Activated naive CD4-positive, alpha-beta T cell treated with anti-CD3 and anti-CD28 coated beads, Interleukin-2, amount 10 ng/mL, durations not matched to agents 7 days and 5 days (primary cell): ENCODE data around the gene FBXL15.

Experiments
- CTCF ChIA-PET: fragments of 350-600 bp; sonication (Branson Sonifier 250); formaldehyde crosslinking; loops from one replicate; lab custom pipeline; 2021; ENCODE audit warnings: antibody characterized with exemption; lab: Charles Lee
- DNase-seq: peaks from one replicate; pipeline ENCODE4 v3.0.0-alpha.2; 2020
- H3K27ac Mint-ChIP-seq: one replicate; pipeline ENCODE4 v1.8.0; 2021; ENCODE audit warnings: mild to moderate bottlenecking, moderate library complexity, mixed read lengths
- H3K27me3 Mint-ChIP-seq: one replicate; pipeline ENCODE4 v1.8.0; 2021; ENCODE audit warnings: mild to moderate bottlenecking, mixed read lengths
- H3K36me3 Mint-ChIP-seq: one replicate; pipeline ENCODE4 v1.8.0; 2021; ENCODE audit warnings: mixed read lengths
- H3K4me1 Mint-ChIP-seq: one replicate; pipeline ENCODE4 v1.8.0; 2021; ENCODE audit warnings: mixed read lengths
- H3K4me3 Mint-ChIP-seq: one replicate; pipeline ENCODE4 v1.8.0; 2021; ENCODE audit warnings: mild to moderate bottlenecking, moderate library complexity, mixed read lengths
- H3K9me3 Mint-ChIP-seq: one replicate; pipeline ENCODE4 v1.8.0; 2021; ENCODE audit warnings: mixed read lengths

Gene FBXL15

DNA sequence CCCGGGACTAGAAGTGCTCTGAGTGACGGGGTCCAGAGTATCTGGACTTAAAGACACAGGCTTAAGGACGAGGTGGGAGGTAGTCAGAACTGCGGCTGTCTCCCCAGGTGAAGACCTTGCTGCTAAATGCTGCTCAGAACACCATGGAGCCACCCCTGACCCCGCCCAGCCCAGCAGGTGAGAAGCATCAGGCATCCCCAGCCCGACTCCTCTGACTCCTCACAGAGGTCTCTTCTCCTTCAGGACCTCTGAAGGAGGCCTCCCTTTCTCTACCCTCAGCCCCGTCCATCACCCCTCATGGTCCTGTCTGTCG is 19.3 kb upstream of the FBXL15 start:
- Mint-ChIP-seq H3K27me3 (no peaks in the 10 kb centered on the region), H3K27ac (no peak overlapping the region), H3K9me3 (no peaks in the 10 kb centered on the region), H3K36me3 (peaks cover 43% of the 10 kb centered on the region), H3K4me3 (no peak overlapping the region), H3K4me1 (peaks cover 36% of the 10 kb centered on the region)
- CTCF ChIA-PET = interaction anchor here (1.4 to 13.7 kb wide), 4 partner anchors 12 to 171 kb away, joined by 3 to 174 read pairs (median 14); partner anchors contain the start of gene ELOVL3
- no peak for DNase-seq

DNA sequence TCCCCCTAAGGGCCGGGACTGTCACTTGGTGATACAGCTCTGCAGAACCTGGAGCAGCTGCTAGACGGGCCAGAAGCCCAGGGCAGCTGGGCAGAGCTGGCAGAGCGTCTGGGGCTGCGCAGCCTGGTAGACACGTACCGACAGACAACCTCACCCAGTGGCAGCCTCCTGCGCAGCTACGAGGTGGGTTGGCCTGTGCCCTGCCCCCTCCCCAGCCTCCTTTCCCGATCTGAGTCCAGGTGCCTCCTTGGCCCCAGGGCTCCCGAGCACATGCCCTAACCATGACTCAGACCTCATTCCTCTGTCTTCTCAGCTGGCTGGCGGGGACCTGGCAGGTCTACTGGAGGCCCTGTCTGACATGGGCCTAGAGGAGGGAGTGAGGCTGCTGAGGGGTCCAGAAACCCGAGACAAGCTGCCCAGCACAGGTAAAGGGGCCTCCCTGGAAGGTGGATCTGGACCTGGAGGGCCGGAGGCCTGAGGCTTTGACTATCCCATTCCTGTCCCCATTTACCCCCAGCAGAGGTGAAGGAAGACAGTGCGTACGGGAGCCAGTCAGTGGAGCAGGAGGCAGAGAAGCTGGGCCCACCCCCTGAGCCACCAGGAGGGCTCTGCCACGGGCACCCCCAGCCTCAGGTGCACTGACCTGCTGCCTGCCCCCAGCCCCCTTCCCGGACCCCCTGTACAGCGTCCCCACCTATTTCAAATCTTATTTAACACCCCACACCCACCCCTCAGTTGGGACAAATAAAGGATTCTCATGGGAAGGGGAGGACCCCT is 18.7 kb upstream of the FBXL15 start:
- no peak overlapping the region for H3K27ac Mint-ChIP-seq
- no peak for DNase-seq
- peaks cover 3% of the 10 kb centered on the region for H3K27me3 Mint-ChIP-seq
- H3K4me3 Mint-ChIP-seq = no peak overlapping the region
- no peaks in the 10 kb centered on the region for H3K9me3 Mint-ChIP-seq
- H3K4me1 Mint-ChIP-seq = peaks cover 30% of the 10 kb centered on the region
- peaks cover 37% of the 10 kb centered on the region for H3K36me3 Mint-ChIP-seq
- CTCF ChIA-PET = interaction anchor here (1.4 to 13.7 kb wide), 3 partner anchors 12 to 172 kb away, joined by 3 to 174 read pairs (median 4); partner anchors contain the start of gene ELOVL3

DNA sequence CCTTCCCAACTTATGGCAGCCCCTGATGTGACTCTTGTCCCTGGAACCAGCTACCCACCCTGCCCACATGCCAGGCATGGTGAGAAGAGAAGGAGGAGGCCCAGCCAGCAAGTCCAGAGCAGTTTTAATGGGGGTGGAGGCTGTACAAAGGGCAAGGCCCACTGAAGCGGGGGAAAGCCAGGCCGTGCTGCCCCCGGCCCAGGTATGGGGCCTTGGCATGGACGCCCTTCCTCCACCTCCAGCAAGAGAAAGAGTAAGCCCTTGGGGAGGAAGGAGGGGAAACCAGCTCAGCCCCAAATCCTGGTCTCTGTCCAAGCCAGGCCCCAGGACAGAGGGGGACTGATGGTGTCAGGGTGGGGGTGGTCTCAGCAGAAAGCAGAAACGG is 18.1 kb upstream of the FBXL15 start:
- Mint-ChIP-seq H3K4me3 (no peak overlapping the region), H3K36me3 (peaks cover 33% of the 10 kb centered on the region), H3K27ac (no peak overlapping the region), H3K4me1 (peaks cover 25% of the 10 kb centered on the region), H3K9me3 (no peaks in the 10 kb centered on the region), H3K27me3 (peaks cover 5% of the 10 kb centered on the region)
- DNase-seq = no peak
- CTCF ChIA-PET = interaction anchor here (1.2 to 13.7 kb wide), 3 partner anchors 19 to 173 kb away, joined by 3 to 174 read pairs (median 5); partner anchors contain the start of gene ELOVL3

DNA sequence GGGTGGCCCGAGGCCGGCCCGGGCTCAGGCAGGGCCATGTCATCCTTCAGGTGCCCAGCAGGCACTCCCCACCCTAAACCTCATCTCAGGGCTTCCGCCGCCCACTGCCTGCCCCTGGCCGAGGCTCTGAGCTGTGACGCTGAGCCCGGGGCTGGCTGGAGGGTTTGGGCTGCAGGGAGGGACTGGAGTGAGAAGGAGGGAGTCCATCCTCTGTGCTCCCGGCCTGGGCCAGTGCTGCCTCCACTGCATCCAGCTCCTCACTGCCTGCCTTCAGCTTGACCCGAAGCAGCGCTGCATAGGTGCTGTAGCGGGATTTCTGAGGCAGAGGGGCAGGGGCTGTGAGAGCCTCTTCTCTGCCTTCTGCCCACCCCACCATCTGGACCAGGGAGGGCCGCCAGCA is 17.5 kb upstream of the FBXL15 start:
- peaks cover 29% of the 10 kb centered on the region for H3K36me3 Mint-ChIP-seq
- no peak for DNase-seq
- H3K27me3 Mint-ChIP-seq = peaks cover 11% of the 10 kb centered on the region
- no peak overlapping the region for H3K4me3 Mint-ChIP-seq
- H3K27ac Mint-ChIP-seq = no peak overlapping the region
- peaks cover 21% of the 10 kb centered on the region for H3K4me1 Mint-ChIP-seq
- H3K9me3 Mint-ChIP-seq = no peaks in the 10 kb centered on the region
- CTCF ChIA-PET = interaction anchor here (0.9 to 13.7 kb wide), 6 partner anchors 10 to 234 kb away, joined by 4 to 174 read pairs (median 4); partner anchors contain the start of gene ELOVL3

DNA sequence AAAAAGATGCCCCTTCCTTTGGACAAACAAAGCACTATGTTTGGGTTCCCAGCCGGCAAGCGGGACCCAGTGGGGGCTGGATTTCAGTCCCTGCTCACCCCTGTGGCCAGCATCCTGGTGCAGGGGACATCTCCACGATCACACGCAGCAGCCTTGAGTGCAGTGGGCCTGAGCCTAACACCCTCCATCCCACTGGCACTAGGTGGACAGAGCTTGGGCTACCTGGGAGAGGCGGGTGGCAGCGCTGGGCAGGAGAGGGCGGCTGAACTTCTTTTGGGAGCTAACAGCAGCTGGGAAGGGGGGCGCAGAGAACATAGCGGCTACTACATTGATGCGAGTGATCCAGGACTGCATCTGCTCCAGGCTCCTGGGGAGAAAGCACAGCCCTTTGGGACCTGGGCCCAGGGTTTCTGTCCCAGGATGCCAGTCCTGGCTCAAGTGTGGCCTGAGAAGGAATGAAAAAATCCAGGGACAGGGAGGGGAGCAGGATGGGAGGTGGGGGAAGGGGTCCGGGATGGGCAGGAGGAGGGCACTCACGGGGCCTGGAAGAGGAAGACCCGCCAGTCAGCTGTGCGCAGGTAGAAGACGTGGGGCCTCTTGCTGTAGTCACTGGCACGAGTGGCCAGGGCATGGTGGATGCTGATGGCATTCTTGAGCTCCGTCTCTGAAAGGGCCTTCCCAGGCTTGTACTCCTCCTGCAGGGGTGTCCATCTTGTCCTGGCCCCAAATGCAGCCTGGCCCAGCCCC is 16.1 kb upstream of the FBXL15 start:
- peaks cover 20% of the 10 kb centered on the region for H3K36me3 Mint-ChIP-seq
- H3K9me3 Mint-ChIP-seq = no peaks in the 10 kb centered on the region
- peaks cover 16% of the 10 kb centered on the region for H3K4me1 Mint-ChIP-seq
- no peak overlapping the region for H3K4me3 Mint-ChIP-seq
- DNase-seq = no peak
- CTCF ChIA-PET = interaction anchor here (1.0 to 13.7 kb wide), 7 partner anchors 11 to 175 kb away, joined by 3 to 174 read pairs (median 4); partner anchors contain the start of gene ELOVL3
- H3K27ac Mint-ChIP-seq = no peak overlapping the region
- peaks cover 23% of the 10 kb centered on the region for H3K27me3 Mint-ChIP-seq

DNA sequence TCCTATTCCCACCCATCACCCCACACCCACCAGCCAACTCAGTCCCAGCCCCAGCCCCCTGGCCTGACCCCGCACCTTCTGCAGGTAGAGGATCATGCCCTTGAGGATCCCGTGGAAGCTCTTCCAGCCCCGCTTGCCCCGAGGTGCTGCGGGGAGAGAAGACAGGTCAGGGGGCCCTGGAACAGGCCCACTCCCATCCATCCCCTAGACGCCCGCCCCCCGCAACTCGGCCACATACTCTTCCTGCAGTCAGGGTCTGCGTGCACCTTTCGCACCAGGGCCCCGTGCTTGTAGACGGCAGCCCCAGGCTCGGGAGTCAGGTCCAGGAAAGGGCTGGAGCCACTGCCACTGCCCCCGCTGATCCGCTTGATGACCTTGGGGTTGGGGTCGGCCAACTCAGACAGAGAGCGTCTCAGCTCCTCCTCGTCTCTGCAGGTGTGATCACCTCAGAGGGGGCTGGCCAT is 15.5 kb upstream of the FBXL15 start:
- Mint-ChIP-seq H3K36me3 (peaks cover 16% of the 10 kb centered on the region), H3K9me3 (no peaks in the 10 kb centered on the region), H3K27ac (no peak overlapping the region), H3K4me3 (no peak overlapping the region), H3K27me3 (peaks cover 29% of the 10 kb centered on the region), H3K4me1 (peaks cover 18% of the 10 kb centered on the region)
- DNase-seq = no peak
- CTCF ChIA-PET = interaction anchor here (1.0 to 13.7 kb wide), 4 partner anchors 11 to 175 kb away, joined by 3 to 174 read pairs (median 4); partner anchors contain the start of gene ELOVL3

DNA sequence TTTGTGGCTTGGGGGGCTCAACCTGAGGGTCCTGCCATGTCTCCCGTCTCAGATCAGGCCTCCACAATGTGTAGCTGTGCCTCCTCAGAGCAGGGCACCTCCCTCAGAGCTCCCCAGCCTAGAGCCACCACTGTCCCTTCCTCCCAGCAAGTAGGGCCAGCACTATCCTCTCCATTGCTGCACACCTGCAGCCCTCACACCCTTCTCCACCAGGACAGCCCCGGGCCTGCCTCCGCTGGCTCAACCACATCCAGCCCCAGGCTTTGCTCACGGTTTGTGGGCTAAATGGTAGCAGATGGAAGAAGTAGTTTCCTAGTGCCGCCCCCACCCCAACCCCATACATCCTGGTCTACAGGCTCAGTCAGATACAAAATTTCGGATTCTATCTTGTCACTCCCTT is 15.0 kb upstream of the FBXL15 start:
- H3K4me1 Mint-ChIP-seq = peaks cover 19% of the 10 kb centered on the region
- H3K27ac Mint-ChIP-seq = no peak overlapping the region
- H3K27me3 Mint-ChIP-seq = peaks cover 34% of the 10 kb centered on the region

DNA sequence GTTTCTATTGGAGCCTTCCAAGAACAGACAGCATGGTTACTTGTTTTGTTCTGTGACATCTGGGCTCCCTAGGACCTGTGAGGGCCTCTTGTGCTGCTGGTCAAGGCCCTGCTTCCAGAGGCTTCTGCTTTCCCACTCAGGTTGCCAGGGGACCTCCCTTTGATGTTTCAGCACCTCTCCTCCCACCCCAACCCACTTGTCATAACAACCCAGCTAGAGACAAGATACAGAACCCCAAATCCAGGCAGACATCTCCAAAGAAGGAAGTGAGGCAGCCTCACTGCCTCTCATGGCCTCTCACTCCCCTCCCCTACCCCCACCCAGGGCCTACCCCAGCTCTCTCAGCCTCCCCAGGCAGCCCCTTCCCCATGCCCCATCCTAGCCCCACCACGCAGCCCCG is 13.8 kb upstream of the FBXL15 start:
- CTCF ChIA-PET = interaction anchor here (1.3 kb wide), 1 partner anchor 175 kb away, joined by 4 read pairs; no protein-coding TSS in a partner anchor
- Mint-ChIP-seq H3K4me1 (peaks cover 30% of the 10 kb centered on the region), H3K27ac (no peak overlapping the region), H3K36me3 (peaks cover 10% of the 10 kb centered on the region), H3K9me3 (no peaks in the 10 kb centered on the region), H3K27me3 (peaks cover 46% of the 10 kb centered on the region), H3K4me3 (no peak overlapping the region)
- no peak for DNase-seq

More for the DNA sequence above, 15.0 kb upstream of the FBXL15 start:
- no peak for DNase-seq
- CTCF ChIA-PET = interaction anchor here (1.1 to 13.7 kb wide), 3 partner anchors 12 to 176 kb away, joined by 3 to 174 read pairs (median 4); partner anchors contain the start of gene ELOVL3
- Mint-ChIP-seq H3K4me3 (no peak overlapping the region), H3K9me3 (no peaks in the 10 kb centered on the region), H3K36me3 (peaks cover 11% of the 10 kb centered on the region)

DNA sequence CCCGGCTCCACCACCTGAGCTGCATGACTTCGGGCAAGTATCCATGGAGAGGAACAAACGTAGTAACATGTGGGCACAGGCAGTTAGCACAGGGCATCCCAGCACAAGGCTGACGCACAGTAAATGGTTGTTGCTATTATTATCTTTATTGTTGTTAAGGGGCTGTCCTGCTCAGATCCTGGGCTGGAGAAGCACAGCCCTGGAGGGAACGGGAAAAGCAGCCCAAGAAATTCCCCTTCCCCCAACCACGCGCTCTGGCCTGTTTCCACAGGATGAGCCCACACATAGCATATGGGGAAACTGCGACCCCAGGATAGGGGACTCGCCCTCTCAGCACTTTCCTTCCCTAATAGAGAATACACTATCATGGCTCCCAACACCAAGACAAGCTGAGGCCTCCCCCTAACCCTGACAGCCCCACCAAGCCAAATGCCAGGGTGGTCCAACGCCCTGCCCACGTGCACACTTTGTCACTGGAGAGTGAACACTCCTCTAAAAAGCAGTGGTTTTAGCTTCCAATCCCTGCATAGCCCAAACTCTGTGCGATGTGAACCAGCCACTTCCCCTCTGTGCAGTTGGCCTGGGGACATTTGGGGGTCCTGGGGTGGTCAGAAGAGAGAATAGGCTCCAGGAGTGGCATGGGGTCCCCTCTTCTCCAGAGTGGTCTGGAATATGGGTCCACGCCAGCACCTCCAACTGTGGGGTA is 13.1 kb upstream of the FBXL15 start:
- peaks cover 53% of the 10 kb centered on the region for H3K27me3 Mint-ChIP-seq
- DNase-seq = no peak
- CTCF ChIA-PET = interaction anchor here (1.0 to 1.3 kb wide), 2 partner anchors 8 to 175 kb away, joined by 4 to 5 read pairs; no protein-coding TSS in a partner anchor
- H3K27ac Mint-ChIP-seq = no peak overlapping the region
- H3K4me1 Mint-ChIP-seq = peaks cover 32% of the 10 kb centered on the region
- peaks cover 4% of the 10 kb centered on the region for H3K36me3 Mint-ChIP-seq
- no peaks in the 10 kb centered on the region for H3K9me3 Mint-ChIP-seq
- peak overlapping the region; percentile 57 for H3K4me3 Mint-ChIP-seq

DNA sequence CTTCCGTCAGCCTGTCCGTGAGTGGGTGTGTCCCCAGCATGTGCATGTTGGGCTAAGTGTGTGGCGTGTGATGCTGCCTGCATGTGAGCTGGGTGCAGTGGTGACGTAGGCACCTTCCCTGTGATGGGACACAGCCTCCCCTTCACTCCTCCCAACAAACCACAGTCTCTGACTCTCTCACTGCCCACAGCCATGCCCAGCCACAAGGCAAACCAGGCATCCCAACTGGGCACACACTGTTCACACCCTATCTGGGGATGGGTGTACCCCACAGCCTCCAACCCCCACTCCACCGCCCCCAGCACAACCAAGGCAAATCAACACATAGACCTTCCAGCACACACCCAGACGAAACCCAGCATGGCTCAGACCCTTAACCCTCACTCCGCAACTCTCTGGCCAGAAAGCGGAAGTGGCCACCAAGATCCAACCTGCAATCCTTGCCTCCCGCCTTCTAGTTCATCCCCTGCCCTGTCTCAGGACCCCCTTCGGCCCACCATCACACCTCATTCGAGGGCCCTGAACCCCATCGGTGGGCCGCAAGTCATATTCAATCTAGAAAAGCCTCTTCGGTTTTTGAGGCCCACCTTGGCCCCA is 12.4 kb upstream of the FBXL15 start:
- peaks cover 4% of the 10 kb centered on the region for H3K36me3 Mint-ChIP-seq
- peaks cover 39% of the 10 kb centered on the region for H3K4me1 Mint-ChIP-seq
- no peaks in the 10 kb centered on the region for H3K9me3 Mint-ChIP-seq
- CTCF ChIA-PET = interaction anchor here (1.0 kb wide), 1 partner anchor 9 kb away, joined by 5 read pairs; no protein-coding TSS in a partner anchor
- no peak overlapping the region for H3K27ac Mint-ChIP-seq
- DNase-seq = no peak
- H3K27me3 Mint-ChIP-seq = peaks cover 60% of the 10 kb centered on the region
- peak overlapping the region; percentile 57 for H3K4me3 Mint-ChIP-seq

DNA sequence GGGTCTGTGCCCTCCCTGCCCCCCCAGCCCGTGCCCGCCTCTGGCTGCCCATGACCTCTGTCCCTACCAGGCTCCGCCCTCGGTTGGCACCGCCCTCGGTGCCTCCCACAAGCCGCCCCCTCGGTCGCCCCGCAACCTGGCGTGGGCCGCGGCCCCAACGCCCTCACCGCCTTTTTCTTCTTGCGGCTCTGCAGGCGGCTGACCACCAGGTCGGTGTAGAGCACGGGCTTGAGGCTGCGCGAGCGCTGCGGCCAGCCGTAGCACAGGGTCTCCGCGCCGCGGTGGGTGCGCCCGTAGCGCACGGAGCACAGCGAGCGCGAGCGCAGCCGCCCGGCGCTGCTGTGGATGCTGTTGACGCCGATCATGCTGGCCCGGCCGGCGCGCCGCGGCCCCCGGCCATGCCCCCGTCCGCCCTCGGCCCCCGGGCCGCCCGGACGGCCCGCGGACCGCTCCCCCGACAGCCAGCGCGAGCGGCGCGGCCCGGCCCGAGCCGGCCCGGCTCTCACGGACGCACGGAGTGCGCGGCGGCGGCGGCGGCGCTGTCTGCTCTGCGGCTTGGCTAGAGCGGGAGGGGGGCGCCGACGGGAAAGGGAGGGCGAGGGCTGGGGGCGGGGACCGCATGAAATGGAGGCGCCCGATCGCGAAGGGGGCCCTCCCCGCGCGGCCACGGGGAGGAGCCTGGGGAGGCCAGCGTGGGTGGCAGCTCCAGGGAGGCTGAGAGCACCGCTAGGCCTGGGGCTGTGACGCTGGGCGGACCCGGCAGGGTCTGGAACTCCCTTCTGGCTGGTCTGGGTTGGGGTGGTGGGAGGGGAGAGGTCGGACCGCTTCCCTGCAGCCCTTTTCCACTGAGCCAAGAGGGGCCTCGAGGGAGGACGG is 11.7 kb upstream of the FBXL15 start:
- peak; percentile 70 for DNase-seq
- H3K27me3 Mint-ChIP-seq = peaks cover 67% of the 10 kb centered on the region
- no peaks in the 10 kb centered on the region for H3K36me3 Mint-ChIP-seq
- H3K4me1 Mint-ChIP-seq = peaks cover 38% of the 10 kb centered on the region
- no peaks in the 10 kb centered on the region for H3K9me3 Mint-ChIP-seq
- H3K4me3 Mint-ChIP-seq = peak overlapping the region; percentile 57
- H3K27ac Mint-ChIP-seq = no peak overlapping the region
- CTCF ChIA-PET = interaction anchor here (1.0 to 1.7 kb wide), 7 partner anchors 9 to 71 kb away, joined by 3 to 14 read pairs (median 5); partner anchors contain the start of gene FBXL15

DNA sequence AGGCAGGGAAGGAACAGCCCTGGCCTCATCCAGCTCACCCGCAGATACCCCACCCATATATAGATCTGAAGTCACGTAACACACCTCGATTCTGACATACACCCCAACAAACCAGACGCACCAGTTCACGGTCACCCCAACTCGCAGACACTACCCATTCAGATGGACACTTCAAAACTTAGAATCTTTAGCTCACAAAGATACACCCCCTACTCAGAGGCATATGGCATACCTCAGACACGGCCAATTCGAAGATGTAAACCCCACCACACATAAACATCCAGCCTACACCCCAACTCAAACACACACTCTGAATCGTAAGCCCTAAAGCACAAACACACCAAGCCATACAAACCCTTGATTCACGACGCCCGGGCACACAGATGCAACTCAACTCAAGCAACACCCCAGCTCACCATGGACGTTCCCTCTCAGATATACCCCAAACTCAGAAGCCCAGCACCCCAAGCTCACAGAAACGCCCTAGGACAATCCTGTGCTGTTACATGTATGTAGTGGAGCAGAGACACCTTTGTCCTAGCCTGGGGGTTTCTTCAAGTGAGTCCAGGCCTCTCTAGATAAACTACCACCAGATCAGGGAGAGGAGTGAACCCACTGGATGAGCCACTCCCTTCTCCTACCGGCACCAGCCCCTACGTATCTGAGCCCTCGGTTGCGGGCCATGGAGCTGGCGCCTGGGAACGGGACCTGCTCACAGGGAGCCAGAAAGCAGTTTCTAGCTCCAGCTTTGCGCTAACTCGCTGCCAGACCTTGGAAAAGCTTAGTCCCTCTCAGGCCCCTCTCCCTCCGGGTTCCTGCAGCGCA is 10.8 kb upstream of the FBXL15 start:
- H3K36me3 Mint-ChIP-seq = no peaks in the 10 kb centered on the region
- H3K4me1 Mint-ChIP-seq = peaks cover 38% of the 10 kb centered on the region
- DNase-seq = no peak
- CTCF ChIA-PET = interaction anchor here (1.0 to 2.3 kb wide), 8 partner anchors 10 to 180 kb away, joined by 3 to 14 read pairs (median 6); partner anchors contain the start of gene FBXL15
- H3K27ac Mint-ChIP-seq = no peak overlapping the region
- H3K27me3 Mint-ChIP-seq = peaks cover 76% of the 10 kb centered on the region
- H3K9me3 Mint-ChIP-seq = no peaks in the 10 kb centered on the region
- H3K4me3 Mint-ChIP-seq = peak overlapping the region; percentile 42
